ENCODE measurements around the gene MCF2L. TPM values are rescaled to one million over a fixed set of nuclear protein-coding genes. Genes with fewer than 3 reads are reported as not detected.
"Not testable (repeated sequence)": the region's sequence is repeated elsewhere in the genome, so short reads cannot be mapped to it uniquely, and the experiment has no call there.

Gene MCF2L
- total and polyA plus RNA-seq, 7 experiments from 2014 or later: 0.51 to 32.6 (median 19.7) TPM

DNA sequence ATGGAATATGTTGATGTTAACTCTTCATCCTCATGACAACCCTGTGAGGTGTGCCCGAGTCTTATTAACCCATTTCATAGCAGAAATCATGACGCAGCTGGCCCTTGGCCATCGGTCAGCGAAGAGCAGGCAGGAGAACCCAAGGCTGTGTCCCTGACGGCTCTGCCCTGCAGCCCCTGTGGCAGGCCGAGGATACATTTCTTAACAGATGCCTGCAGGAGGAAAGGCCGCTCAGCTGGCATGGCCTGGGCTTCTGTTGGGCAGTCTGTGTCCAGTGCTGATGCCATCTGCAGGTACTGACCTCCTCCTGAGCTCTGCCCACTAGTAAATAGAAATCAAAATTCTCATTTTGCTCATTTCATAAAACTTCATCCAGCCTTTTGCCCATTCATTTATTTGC is 35.4 kb upstream of the MCF2L start:
- H3K9me3 Mint-ChIP-seq: peaks cover 0 to 5% (median 0%) of the 10 kb centered on the region in 11 donors
- peaks cover 5 to 8% of the 10 kb centered on the region in 2 donors for H3K27me3 ChIP-seq (ENCODE audit: control insufficient read depth in 2 of 2, insufficient read depth in 2 of 2, low read length in 2 of 2)
- peaks cover 6 to 48% (median 28%) of the 10 kb centered on the region in 5 donors for H3K27me3 Mint-ChIP-seq
- H3K4me3 ChIP-seq (ENCODE audit: low read length): no peak overlapping the region
- ChIA-PET POLR2A (no interaction called here), CTCF (no interaction called here)
- H3K27ac Mint-ChIP-seq: no peak overlapping the region
- H3K9me3 ChIP-seq (ENCODE audit: control insufficient read depth in 2 of 3, low read length in 3 of 3): peaks cover 0 to 3% (median 0%) of the 10 kb centered on the region in 3 experiments
- H3K27ac ChIP-seq (ENCODE audit: low read depth, low read length): no peak overlapping the region
- intact Hi-C loops (cut with micrococcal nuclease): no loop called here
- H3K4me3 Mint-ChIP-seq: no peak overlapping the region
- no peaks in the 10 kb centered on the region for H3K36me3 Mint-ChIP-seq
- no peaks in the 10 kb centered on the region for H3K36me3 ChIP-seq (ENCODE audit: control insufficient read depth in 2 of 3, insufficient read depth in 3 of 3, low read length in 3 of 3)
- H3K4me1 Mint-ChIP-seq: peaks cover 4 to 19% (median 10%) of the 10 kb centered on the region in 7 donors
- ATAC-seq (no peak), DNase-seq (no peak)
- no peaks in the 10 kb centered on the region for H3K4me1 ChIP-seq (ENCODE audit: control insufficient read depth in 2 of 2, insufficient read depth in 2 of 2, low read length in 2 of 2)

DNA sequence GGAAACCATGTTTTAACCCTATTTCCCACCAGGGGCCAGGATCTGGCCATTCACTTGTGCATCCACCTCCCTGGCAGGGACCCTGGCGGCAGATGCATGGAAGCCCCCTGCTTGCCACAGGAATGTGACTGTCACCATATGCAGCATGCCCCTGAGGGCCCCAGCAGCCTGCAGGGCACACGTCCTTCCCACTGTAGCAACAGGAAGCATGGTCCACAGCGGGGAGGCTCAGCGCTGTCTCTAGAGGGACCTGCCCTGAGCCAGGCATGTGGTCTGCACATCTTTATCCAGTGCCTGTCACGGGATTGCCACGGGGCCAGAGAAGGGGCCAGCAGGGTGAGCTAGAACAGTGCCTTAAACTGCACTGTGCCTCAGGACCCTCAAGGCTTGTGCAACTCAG is 34.9 kb upstream of the MCF2L start:
- intact Hi-C loops (cut with micrococcal nuclease): no loop called here
- no peak for ATAC-seq
- DNase-seq: no peak
- Histone ChIP-seq H3K36me3 (ENCODE audit: control insufficient read depth in 2 of 3, insufficient read depth in 3 of 3, low read length in 3 of 3) (no peaks in the 10 kb centered on the region), H3K27me3 (ENCODE audit: control insufficient read depth in 2 of 2, insufficient read depth in 2 of 2, low read length in 2 of 2) (peaks cover 5 to 8% of the 10 kb centered on the region in 2 donors), H3K4me3 (ENCODE audit: low read length) (no peak overlapping the region), H3K9me3 (ENCODE audit: control insufficient read depth in 2 of 3, low read length in 3 of 3) (peaks cover 0 to 3% (median 0%) of the 10 kb centered on the region in 3 experiments), H3K27ac (ENCODE audit: low read depth, low read length) (no peak overlapping the region), H3K4me1 (ENCODE audit: control insufficient read depth in 2 of 2, insufficient read depth in 2 of 2, low read length in 2 of 2) (no peaks in the 10 kb centered on the region)
- H3K36me3 Mint-ChIP-seq: no peaks in the 10 kb centered on the region
- H3K9me3 Mint-ChIP-seq: peaks cover 0 to 5% (median 0%) of the 10 kb centered on the region in 11 donors
- peaks cover 6 to 45% (median 26%) of the 10 kb centered on the region in 5 donors for H3K27me3 Mint-ChIP-seq
- no peak overlapping the region for H3K27ac Mint-ChIP-seq
- POLR2A ChIA-PET: no interaction called here
- H3K4me3 Mint-ChIP-seq: no peak overlapping the region
- H3K4me1 Mint-ChIP-seq: peaks cover 4 to 19% (median 9%) of the 10 kb centered on the region in 7 donors
- CTCF ChIA-PET: no interaction called here

DNA sequence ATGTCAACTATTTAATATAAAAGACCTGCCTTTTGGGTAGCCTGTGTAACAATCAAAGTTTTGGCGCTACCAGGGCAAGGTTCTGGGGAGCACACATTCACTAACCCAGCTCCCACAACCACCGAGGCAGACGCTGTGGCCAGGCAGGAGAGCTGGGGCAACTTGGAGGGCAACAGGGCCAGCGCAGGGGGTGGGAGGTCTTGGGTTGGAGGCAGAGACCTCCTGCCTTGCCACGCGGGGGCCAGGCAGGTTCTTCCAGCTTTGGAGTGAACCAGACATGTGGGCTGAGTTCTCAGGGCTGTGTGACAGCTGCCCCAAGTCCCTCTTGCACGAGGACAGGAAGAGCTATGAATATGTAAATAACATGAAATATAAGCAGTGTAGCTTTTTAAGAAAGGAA is 30.3 kb upstream of the MCF2L start:
- H3K27ac ChIP-seq (ENCODE audit: low read depth, low read length): no peak overlapping the region
- intact Hi-C loops (cut with micrococcal nuclease): no loop called here
- H3K4me1 ChIP-seq (ENCODE audit: control insufficient read depth in 2 of 2, insufficient read depth in 2 of 2, low read length in 2 of 2): peaks cover 0 to 9% of the 10 kb centered on the region in 2 donors
- Mint-ChIP-seq H3K9me3 (peaks cover 0 to 5% (median 0%) of the 10 kb centered on the region in 11 donors), H3K4me3 (no peak overlapping the region), H3K4me1 (peaks cover 7 to 10% (median 8%) of the 10 kb centered on the region in 7 donors), H3K36me3 (no peaks in the 10 kb centered on the region), H3K27me3 (peaks cover 0 to 30% (median 16%) of the 10 kb centered on the region in 5 donors), H3K27ac (no peak overlapping the region)
- ATAC-seq: no peak
- H3K36me3 ChIP-seq (ENCODE audit: control insufficient read depth in 2 of 3, insufficient read depth in 3 of 3, low read length in 3 of 3): no peaks in the 10 kb centered on the region
- no peak for DNase-seq
- CTCF ChIA-PET: no interaction called here
- POLR2A ChIA-PET: no interaction called here
- H3K27me3 ChIP-seq (ENCODE audit: control insufficient read depth in 2 of 2, insufficient read depth in 2 of 2, low read length in 2 of 2): peaks cover 0 to 4% of the 10 kb centered on the region in 2 donors
- H3K4me3 ChIP-seq (ENCODE audit: low read length): no peak overlapping the region
- peaks cover 0 to 3% (median 0%) of the 10 kb centered on the region in 3 experiments for H3K9me3 ChIP-seq (ENCODE audit: control insufficient read depth in 2 of 3, low read length in 3 of 3)

DNA sequence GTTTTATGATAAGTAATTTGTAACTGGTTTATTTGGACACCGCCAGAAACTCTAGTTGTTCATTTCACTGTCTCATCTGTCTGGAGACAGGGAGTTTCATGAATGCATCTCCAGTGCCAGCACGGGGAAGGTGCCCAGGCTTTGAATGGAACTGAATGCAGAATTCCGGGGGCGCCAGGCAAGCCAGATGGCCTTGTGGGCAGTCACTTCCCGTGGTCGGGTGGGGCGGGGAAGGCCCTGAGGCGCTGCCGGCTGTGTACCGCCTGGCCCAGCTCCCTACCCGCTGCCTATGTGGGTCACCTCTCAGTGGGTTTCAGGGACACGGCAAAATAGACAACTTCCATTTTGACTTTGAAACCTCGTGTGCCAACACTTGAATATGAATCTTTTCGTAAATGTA is 28.8 kb upstream of the MCF2L start:
- H3K4me3 ChIP-seq (ENCODE audit: low read length): no peak overlapping the region
- CTCF ChIA-PET: no interaction called here
- no peak for DNase-seq

DNA sequence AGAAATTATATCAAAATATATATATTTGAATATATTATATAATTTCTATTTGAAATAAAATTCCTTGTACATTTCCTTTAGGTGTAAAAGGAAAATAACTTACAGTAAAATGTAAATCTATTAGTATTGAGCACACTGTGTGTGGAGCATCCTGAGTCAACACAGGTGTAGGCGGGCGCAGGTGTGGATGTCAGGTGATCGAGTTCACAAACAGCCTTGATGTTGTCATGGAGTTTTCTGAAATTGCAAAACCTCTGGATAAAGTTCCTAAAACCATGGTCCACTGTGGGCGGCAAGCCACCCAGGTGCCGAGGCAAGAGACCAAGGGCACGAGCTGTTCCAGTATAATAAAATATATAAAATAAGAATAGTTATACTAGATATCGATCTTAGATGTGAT is 27.7 kb upstream of the MCF2L start:
- no peak overlapping the region for H3K27ac Mint-ChIP-seq
- no peaks in the 10 kb centered on the region for H3K36me3 Mint-ChIP-seq
- ATAC-seq (no peak), DNase-seq (no peak)
- H3K4me3 Mint-ChIP-seq: no peak overlapping the region
- Histone ChIP-seq H3K27me3 (ENCODE audit: control insufficient read depth in 2 of 2, insufficient read depth in 2 of 2, low read length in 2 of 2) (peaks cover 0 to 3% of the 10 kb centered on the region in 2 donors), H3K27ac (ENCODE audit: low read depth, low read length) (no peak overlapping the region), H3K36me3 (ENCODE audit: control insufficient read depth in 2 of 3, insufficient read depth in 3 of 3, low read length in 3 of 3) (no peaks in the 10 kb centered on the region), H3K9me3 (ENCODE audit: control insufficient read depth in 2 of 3, low read length in 3 of 3) (peaks cover 0 to 3% (median 0%) of the 10 kb centered on the region in 3 experiments), H3K4me3 (ENCODE audit: low read length) (no peak overlapping the region), H3K4me1 (ENCODE audit: control insufficient read depth in 2 of 2, insufficient read depth in 2 of 2, low read length in 2 of 2) (peaks cover 0 to 9% of the 10 kb centered on the region in 2 donors)
- intact Hi-C loops (cut with micrococcal nuclease): no loop called here
- ChIA-PET CTCF (no interaction called here), POLR2A (no interaction called here)
- peaks cover 7 to 12% (median 9%) of the 10 kb centered on the region in 7 donors for H3K4me1 Mint-ChIP-seq
- H3K27me3 Mint-ChIP-seq: peaks cover 4 to 48% (median 23%) of the 10 kb centered on the region in 5 donors
- H3K9me3 Mint-ChIP-seq: peaks cover 0 to 5% (median 0%) of the 10 kb centered on the region in 11 donors

More for the DNA sequence above, 28.8 kb upstream of the MCF2L start:
- POLR2A ChIA-PET: no interaction called here
- Histone ChIP-seq H3K4me1 (ENCODE audit: control insufficient read depth in 2 of 2, insufficient read depth in 2 of 2, low read length in 2 of 2) (peaks cover 0 to 9% of the 10 kb centered on the region in 2 donors), H3K36me3 (ENCODE audit: control insufficient read depth in 2 of 3, insufficient read depth in 3 of 3, low read length in 3 of 3) (no peaks in the 10 kb centered on the region), H3K27me3 (ENCODE audit: control insufficient read depth in 2 of 2, insufficient read depth in 2 of 2, low read length in 2 of 2) (peaks cover 0 to 3% of the 10 kb centered on the region in 2 donors), H3K27ac (ENCODE audit: low read depth, low read length) (no peak overlapping the region), H3K9me3 (ENCODE audit: control insufficient read depth in 2 of 3, low read length in 3 of 3) (peaks cover 0 to 3% (median 0%) of the 10 kb centered on the region in 3 experiments)
- H3K36me3 Mint-ChIP-seq: no peaks in the 10 kb centered on the region
- H3K4me3 Mint-ChIP-seq: no peak overlapping the region
- peaks cover 0 to 5% (median 0%) of the 10 kb centered on the region in 11 donors for H3K9me3 Mint-ChIP-seq
- H3K27ac Mint-ChIP-seq: no peak overlapping the region
- H3K27me3 Mint-ChIP-seq: peaks cover 0 to 38% (median 16%) of the 10 kb centered on the region in 5 donors
- intact Hi-C loops (cut with micrococcal nuclease): no loop called here
- H3K4me1 Mint-ChIP-seq: peaks cover 7 to 12% (median 9%) of the 10 kb centered on the region in 7 donors
- no peak for ATAC-seq

DNA sequence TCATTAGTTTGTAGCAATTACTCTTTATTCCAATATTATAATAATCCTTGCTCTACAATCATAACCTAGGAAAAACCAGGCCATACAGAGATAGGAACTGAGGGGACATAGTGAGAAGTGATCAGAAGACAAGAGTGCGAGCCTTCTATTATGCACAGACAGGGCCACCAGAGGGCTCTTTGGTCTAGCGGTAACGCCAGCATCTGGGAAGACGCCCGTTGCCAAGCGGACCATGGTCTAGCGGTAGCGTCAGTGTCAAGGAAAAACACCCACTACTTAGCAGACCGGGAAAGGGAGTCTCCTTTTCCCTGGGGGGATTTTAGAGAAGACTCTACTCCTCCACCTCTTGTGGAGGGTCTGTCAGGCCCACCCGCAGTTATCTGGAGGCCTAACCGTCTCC is 27.2 kb upstream of the MCF2L start:
- H3K9me3 Mint-ChIP-seq; H3K27me3 ChIP-seq (ENCODE audit: control insufficient read depth in 2 of 2, insufficient read depth in 2 of 2, low read length in 2 of 2); H3K36me3 Mint-ChIP-seq; H3K36me3 ChIP-seq (ENCODE audit: control insufficient read depth in 2 of 3, insufficient read depth in 3 of 3, low read length in 3 of 3); ATAC-seq; H3K27ac ChIP-seq (ENCODE audit: low read depth, low read length); H3K4me3 Mint-ChIP-seq; H3K27ac Mint-ChIP-seq; H3K4me3 ChIP-seq (ENCODE audit: low read length); H3K9me3 ChIP-seq (ENCODE audit: control insufficient read depth in 2 of 3, low read length in 3 of 3); DNase-seq; H3K4me1 ChIP-seq (ENCODE audit: control insufficient read depth in 2 of 2, insufficient read depth in 2 of 2, low read length in 2 of 2): not testable (repeated sequence)
- Mint-ChIP-seq H3K4me1 (peaks cover 7 to 12% (median 9%) of the 10 kb centered on the region in 7 donors), H3K27me3 (peaks cover 8 to 52% (median 24%) of the 10 kb centered on the region in 5 donors)
- POLR2A ChIA-PET: interaction anchor here (1.3 kb wide), 1 partner anchor 28 kb away, joined by 3 read pairs; no protein-coding TSS in a partner anchor
- CTCF ChIA-PET: interaction anchor here (1.5 kb wide), 1 partner anchor 452 kb away, joined by 6 read pairs; no protein-coding TSS in a partner anchor
- intact Hi-C loops (cut with micrococcal nuclease): loop anchor here (1.0 to 2.0 kb wide), 12 partner anchors 27 to 621 kb away; partner anchors contain the start of genes MCF2L (in 2 of the 2), PCID2 (in 2 of the 2), CUL4A (in 1 of the 2) and LAMP1 (in 1 of the 2)

Measured in naive thymus-derived CD4-positive, alpha-beta T cell (primary cell).